Activated T-helper 2 cell treated with anti-CD3 and anti-CD28 coated beads, Interferon-gamma antibody, Interleukin-2, Interleukin-4, amounts not matched to agents 10 μg/mL and 5 μg/mL and 100 μg/mL, durations not matched to agents 14 hours and 24 hours and 36 hours (primary cell): ENCODE data around the gene OPCML. TPM values are rescaled to one million over a fixed set of nuclear protein-coding genes. Genes with fewer than 3 reads are reported as not detected.

ENCODE experiments used
- DNase-seq: peaks from one replicate; pipeline ENCODE4 v3.0.0; 2021; ENCODE audit warnings: low spot score
- H3K27ac Mint-ChIP-seq: one replicate; pipeline ENCODE4 v1.8.0; 2021; ENCODE audit warnings: mixed read lengths
- H3K27me3 Mint-ChIP-seq: one replicate; pipeline ENCODE4 v1.8.0; 2021; ENCODE audit warnings: low read depth, mixed read lengths
- H3K36me3 Mint-ChIP-seq: one replicate; pipeline ENCODE4 v1.8.0; 2021; ENCODE audit warnings: low read depth, mixed read lengths
- H3K4me1 Mint-ChIP-seq: one replicate; pipeline ENCODE4 v1.8.0; 2021; ENCODE audit warnings: low read depth, mixed read lengths
- H3K4me3 Mint-ChIP-seq: one replicate; pipeline ENCODE4 v1.8.0; 2021; ENCODE audit warnings: low read depth, mild to moderate bottlenecking, moderate library complexity, mixed read lengths
- H3K9me3 Mint-ChIP-seq: one replicate; pipeline ENCODE4 v1.8.0; 2021; ENCODE audit warnings: mixed read lengths
- intact Hi-C: fragments of 100-400 bp; cut with micrococcal nuclease; formaldehyde crosslinking; loops from one replicate; pipeline ENCODE4 v1.15.1; 2023
- total RNA-seq: library from RNA; stranded (reverse); gene quantifications from 2 replicates; pipeline ENCODE4 v1.2.3, GENCODE V29; 2022

OPCML gene
- total RNA-seq, 1 donor from 2014 or later = not detected

DNA sequence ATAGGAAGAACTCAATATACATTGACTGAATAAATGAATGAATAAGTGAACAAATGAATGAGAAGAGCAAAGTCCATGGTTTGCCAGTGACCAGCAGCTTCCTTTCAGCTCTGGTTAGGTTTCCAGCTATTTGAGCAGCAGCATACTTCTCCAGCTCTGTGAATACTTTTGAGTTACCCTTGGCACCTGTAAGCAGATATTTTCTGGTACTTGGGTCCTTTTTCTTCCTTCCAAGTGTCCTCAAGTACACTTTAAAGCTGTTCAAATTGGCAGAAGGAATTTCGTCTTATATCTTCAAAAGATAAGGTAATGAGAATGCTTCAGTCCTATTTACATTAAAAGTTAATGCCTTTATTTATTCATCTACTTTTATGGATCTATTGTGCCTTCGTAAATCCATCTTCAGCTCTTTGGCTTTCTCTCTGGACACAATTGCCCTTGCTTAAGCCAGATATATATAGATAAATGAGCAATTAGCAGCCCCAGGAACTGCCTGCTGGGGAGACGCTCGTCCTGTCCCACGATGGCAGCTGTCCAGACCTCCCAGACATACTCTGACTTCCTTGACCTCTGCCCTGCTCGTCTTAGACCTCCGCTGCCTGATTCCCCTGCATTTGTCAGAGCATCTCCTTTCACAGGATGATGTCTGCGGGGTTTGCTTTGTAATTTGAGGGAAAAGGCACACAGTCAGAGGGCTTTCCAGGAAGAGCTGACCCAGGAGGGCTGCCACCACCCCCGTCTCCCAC, 926.3 kb downstream of the OPCML start:
- Mint-ChIP-seq H3K27me3 (no peaks in the 10 kb centered on the region), H3K36me3 (no peaks in the 10 kb centered on the region), H3K4me3 (no peak overlapping the region), H3K9me3 (peaks cover 3% of the 10 kb centered on the region), H3K4me1 (no peaks in the 10 kb centered on the region), H3K27ac (no peak overlapping the region)
- intact Hi-C loops = no loop called here
- DNase-seq = no peak

DNA sequence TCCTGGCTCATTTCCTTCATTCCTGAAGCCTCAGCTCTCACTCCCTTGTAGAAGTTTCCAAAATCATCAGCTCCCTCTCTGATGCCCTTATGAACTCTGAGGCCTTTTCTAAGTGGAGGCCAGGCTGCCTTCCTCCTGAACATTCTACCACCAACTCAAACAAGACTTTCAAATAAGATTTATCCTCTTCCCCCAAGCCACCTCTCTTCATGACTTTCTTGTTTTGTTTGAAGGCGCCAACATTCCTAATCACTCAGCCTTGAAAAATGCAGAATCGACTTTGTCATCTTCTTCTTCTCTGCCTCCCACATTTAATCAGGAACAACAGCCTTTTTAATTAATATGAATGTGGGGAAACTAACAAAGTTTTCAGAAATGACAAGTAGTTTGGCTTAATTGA, 927.9 kb downstream of the OPCML start:
- no peak overlapping the region for H3K27ac Mint-ChIP-seq
- no peak for DNase-seq
- no peak overlapping the region for H3K4me3 Mint-ChIP-seq
- no peaks in the 10 kb centered on the region for H3K27me3 Mint-ChIP-seq
- intact Hi-C loops = no loop called here
- no peaks in the 10 kb centered on the region for H3K4me1 Mint-ChIP-seq
- no peaks in the 10 kb centered on the region for H3K36me3 Mint-ChIP-seq
- H3K9me3 Mint-ChIP-seq = peaks cover 3% of the 10 kb centered on the region

DNA sequence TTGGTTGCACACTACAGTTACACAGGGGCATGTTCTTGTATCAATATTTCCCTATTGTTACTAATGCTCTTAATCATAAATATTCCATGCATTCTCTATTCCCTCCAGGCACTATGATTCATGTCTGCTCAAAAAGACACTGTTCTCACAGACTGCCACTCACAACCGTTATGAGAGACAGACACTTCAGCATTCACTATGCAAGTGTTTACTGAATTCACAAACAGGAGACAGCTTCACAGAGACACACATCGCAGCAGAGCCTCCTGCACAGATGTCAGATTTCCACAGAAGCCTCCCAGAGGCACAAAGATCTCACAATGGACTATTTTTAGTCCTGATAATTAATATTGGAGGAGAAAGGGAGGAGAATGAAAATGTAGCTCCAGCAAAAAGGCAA, 930.4 kb downstream of the OPCML start:
- Mint-ChIP-seq H3K9me3 (peaks cover 3% of the 10 kb centered on the region), H3K27me3 (no peaks in the 10 kb centered on the region), H3K4me3 (no peak overlapping the region), H3K27ac (no peak overlapping the region), H3K36me3 (no peaks in the 10 kb centered on the region), H3K4me1 (no peaks in the 10 kb centered on the region)
- no peak for DNase-seq
- intact Hi-C loops = no loop called here

DNA sequence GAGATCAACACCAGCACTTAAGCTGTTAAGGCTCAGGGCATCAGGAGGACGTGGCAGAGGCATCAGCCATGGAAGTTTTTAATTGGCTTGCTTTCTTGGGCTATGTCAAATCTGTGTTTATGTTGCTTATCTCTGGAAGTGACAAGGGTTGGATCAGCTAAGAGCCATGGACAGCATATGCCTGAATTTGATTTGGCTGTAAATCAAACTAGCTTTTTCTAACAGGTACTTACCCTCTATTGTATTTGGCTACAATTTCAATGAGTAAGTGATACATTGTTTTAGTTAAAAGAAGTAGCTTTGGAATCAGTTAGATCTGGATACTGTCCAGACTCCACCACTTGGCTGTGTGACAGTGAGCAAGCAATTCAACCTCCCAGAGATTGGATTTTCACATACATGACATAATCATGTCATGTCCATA, 936.6 kb downstream of the OPCML start:
- Mint-ChIP-seq H3K4me3 (no peak overlapping the region), H3K27me3 (no peaks in the 10 kb centered on the region), H3K36me3 (no peaks in the 10 kb centered on the region), H3K27ac (no peak overlapping the region), H3K9me3 (peaks cover 5% of the 10 kb centered on the region), H3K4me1 (no peaks in the 10 kb centered on the region)
- intact Hi-C loops = no loop called here
- no peak for DNase-seq

DNA sequence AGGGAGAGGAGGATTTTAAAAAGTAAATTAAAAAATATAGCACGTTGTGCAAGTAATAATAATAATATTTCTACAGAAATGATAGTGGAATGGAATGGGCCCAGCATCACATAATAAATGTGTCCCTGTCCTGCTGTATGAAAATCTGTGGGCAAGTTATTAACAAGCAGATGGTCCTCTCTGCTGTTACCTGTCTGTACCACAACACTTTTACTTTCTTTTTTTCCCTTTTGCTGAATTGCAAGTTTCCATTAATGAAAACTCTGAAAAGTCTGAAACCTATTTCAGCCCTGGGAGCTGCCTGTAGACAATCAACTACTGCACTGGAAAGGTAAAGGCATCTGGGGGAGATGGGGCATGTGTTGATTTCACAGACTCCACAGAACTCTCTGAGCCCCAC, 937.1 kb downstream of the OPCML start:
- H3K4me1 Mint-ChIP-seq = no peaks in the 10 kb centered on the region
- intact Hi-C loops = no loop called here
- H3K36me3 Mint-ChIP-seq = no peaks in the 10 kb centered on the region
- no peak for DNase-seq
- H3K27me3 Mint-ChIP-seq = no peaks in the 10 kb centered on the region
- no peak overlapping the region for H3K4me3 Mint-ChIP-seq
- H3K9me3 Mint-ChIP-seq = peaks cover 5% of the 10 kb centered on the region
- H3K27ac Mint-ChIP-seq = no peak overlapping the region

DNA sequence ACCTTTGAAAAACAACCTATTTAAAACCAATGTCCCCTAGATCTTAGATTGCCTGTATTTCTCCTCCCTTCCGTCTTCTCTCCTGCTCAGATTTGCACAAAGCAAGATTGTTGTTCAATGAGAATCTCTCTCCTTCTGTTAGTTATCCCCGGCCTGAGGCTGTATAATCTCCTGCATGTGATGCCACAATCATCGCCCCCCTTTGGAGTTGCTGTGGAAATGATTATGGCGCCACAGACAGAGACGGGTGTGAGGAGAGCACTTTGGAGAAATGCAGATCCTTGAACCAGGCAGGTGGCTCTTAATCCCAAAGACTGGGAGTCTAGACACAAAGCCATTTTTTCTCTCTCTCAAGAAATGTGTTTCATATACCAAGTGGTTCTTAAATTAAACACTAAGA, 941.3 kb downstream of the OPCML start:
- H3K4me3 Mint-ChIP-seq = no peak overlapping the region
- H3K9me3 Mint-ChIP-seq = peaks cover 12% of the 10 kb centered on the region
- H3K27me3 Mint-ChIP-seq = no peaks in the 10 kb centered on the region
- no peaks in the 10 kb centered on the region for H3K4me1 Mint-ChIP-seq
- no peaks in the 10 kb centered on the region for H3K36me3 Mint-ChIP-seq
- intact Hi-C loops = no loop called here
- no peak overlapping the region for H3K27ac Mint-ChIP-seq
- no peak for DNase-seq

DNA sequence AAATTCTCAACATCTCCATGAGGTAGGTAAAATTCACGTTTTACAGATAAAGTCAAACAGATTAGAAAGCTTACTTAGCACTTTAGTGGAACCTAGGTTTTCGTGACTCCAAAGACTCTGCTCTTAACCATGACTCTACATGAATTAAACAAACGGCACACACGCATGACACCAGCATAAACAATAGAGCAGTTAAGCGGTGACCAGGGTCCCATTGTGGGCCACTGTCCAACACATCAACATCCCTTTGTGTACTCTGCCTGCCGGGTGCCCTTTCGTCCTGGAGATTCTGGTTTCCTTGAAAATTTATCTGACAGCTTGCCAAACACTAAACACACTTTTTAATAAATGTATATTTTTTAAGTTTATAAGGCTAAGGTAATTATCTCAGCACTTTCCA, 941.7 kb downstream of the OPCML start:
- no peaks in the 10 kb centered on the region for H3K36me3 Mint-ChIP-seq
- no peak for DNase-seq
- intact Hi-C loops = no loop called here
- H3K4me3 Mint-ChIP-seq = no peak overlapping the region
- no peaks in the 10 kb centered on the region for H3K4me1 Mint-ChIP-seq
- peaks cover 12% of the 10 kb centered on the region for H3K9me3 Mint-ChIP-seq
- H3K27ac Mint-ChIP-seq = no peak overlapping the region
- H3K27me3 Mint-ChIP-seq = no peaks in the 10 kb centered on the region

DNA sequence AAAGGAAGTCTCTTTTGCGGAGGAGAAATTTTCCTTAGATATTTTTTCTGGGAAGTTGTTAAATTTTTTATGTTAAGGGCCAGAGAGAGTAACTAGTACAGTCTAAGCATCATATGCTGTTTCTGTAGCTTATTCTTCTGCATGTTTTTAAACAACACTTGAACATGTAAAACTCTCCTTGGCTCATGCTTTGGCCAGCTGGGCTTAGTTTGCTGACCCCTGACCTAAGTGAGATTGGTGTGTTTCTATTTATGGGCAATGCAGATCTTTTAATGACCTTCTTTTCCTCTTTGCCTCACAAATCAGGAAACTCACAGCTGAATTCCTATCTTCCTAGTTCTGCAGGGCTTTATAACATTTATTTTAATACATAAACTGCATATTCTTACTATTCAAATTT, 942.5 kb downstream of the OPCML start:
- Mint-ChIP-seq H3K4me1 (no peaks in the 10 kb centered on the region), H3K27ac (no peak overlapping the region), H3K27me3 (no peaks in the 10 kb centered on the region), H3K9me3 (peaks cover 12% of the 10 kb centered on the region), H3K4me3 (no peak overlapping the region), H3K36me3 (no peaks in the 10 kb centered on the region)
- no peak for DNase-seq
- intact Hi-C loops = no loop called here

DNA sequence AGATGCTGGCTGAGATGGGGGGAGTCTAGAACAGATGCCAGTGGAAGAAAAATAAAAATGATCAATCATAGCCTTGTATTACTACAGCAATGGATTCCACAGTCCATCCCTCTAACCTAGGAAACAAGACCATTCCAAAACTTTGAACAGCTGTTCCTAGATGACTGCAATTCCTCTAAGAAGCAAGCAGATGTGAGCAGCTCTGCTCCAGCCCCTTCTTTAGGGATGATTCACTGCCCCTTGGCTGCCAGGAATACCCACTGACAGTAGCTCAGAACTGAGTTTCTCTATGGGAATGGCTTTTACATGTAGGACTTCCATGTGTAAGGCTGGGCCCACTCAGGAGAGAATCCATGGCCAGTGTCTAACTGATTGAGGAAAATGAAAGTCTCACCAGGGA, 943.9 kb downstream of the OPCML start:
- H3K36me3 Mint-ChIP-seq = no peaks in the 10 kb centered on the region
- no peaks in the 10 kb centered on the region for H3K27me3 Mint-ChIP-seq
- peaks cover 12% of the 10 kb centered on the region for H3K9me3 Mint-ChIP-seq
- H3K4me3 Mint-ChIP-seq = no peak overlapping the region
- no peak overlapping the region for H3K27ac Mint-ChIP-seq
- H3K4me1 Mint-ChIP-seq = no peaks in the 10 kb centered on the region
- intact Hi-C loops = no loop called here
- no peak for DNase-seq

DNA sequence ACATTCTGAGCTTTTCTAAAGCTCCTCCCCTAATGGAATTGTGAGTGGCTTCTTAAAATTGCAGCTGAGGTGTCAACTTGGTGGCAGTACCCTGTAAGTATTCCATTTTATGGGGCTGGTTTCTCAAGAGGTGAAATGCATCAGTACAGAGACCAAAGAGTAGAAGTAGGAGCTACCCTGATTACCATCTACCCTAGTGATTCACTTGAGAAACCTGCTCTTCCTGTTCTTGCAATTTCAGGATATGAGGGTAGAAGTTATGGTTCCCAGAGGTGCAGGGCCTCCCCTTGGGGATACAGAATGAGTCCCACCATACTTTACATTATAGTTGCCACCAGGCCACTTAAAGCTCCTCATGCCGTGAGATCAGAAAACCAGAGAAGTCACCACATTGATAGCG, 944.6 kb downstream of the OPCML start:
- intact Hi-C loops = no loop called here
- Mint-ChIP-seq H3K4me3 (no peak overlapping the region), H3K27ac (no peak overlapping the region)

DNA sequence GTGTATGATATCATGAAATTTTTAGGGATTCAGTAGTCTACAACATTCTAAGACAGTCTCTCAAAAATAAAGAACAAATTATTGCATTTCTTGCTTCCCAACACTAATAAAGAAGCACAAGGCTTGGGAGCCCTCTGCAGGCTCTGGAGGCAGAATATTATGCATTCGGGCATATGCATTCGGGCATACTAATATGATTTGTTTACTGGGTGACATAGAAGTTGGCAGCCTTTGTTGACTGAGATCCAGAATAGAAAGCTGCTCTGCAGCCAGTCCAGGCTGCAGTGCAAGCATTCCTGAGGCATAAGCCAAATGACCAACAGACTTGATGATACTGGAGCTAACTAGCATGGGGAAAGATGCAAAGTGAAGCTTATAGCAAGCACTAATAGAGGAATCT, 945.5 kb downstream of the OPCML start:
- no peak overlapping the region for H3K27ac Mint-ChIP-seq
- no peaks in the 10 kb centered on the region for H3K36me3 Mint-ChIP-seq
- H3K27me3 Mint-ChIP-seq = no peaks in the 10 kb centered on the region
- H3K9me3 Mint-ChIP-seq = peaks cover 9% of the 10 kb centered on the region
- H3K4me1 Mint-ChIP-seq = no peaks in the 10 kb centered on the region
- no peak for DNase-seq
- no peak overlapping the region for H3K4me3 Mint-ChIP-seq
- intact Hi-C loops = no loop called here

More for the DNA sequence above, 944.6 kb downstream of the OPCML start:
- no peak for DNase-seq
- Mint-ChIP-seq H3K4me1 (no peaks in the 10 kb centered on the region), H3K27me3 (no peaks in the 10 kb centered on the region), H3K36me3 (no peaks in the 10 kb centered on the region), H3K9me3 (peaks cover 12% of the 10 kb centered on the region)

DNA sequence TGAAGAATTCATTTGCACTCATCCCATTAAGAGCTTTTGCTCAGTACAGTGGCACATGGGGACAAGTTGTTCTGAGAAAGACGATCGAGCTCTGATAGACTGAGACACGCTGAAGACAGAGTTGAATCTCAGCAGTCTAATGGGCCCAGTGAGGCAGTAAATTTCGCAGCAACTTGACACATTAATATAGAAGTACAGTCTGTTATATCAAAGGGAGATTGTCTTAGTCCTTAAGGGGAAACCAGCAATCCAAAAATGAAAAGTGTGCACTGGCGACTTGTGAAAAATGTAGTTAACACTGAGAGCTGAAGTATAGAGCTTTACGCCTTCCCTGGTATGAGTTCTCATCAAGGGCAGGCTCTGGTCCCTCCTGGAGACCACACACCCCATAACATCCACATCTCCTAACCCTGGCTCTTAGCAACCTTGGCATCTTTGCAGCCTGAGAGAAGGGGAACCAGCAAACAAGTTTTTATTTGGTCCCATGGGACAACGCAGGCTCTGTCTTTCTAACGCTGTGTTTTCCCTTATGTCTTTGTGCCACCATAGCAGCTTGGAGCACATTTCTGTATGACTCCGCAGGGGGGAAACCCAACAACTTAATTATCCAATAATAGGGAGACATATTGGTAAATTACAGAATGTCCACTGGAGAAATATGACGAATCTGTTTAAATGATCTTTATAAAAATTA, 952.5 kb downstream of the OPCML start:
- H3K4me1 Mint-ChIP-seq = no peaks in the 10 kb centered on the region
- no peak overlapping the region for H3K4me3 Mint-ChIP-seq
- DNase-seq = no peak
- H3K27ac Mint-ChIP-seq = no peak overlapping the region
- H3K27me3 Mint-ChIP-seq = no peaks in the 10 kb centered on the region
- H3K9me3 Mint-ChIP-seq = peaks cover 7% of the 10 kb centered on the region
- no peaks in the 10 kb centered on the region for H3K36me3 Mint-ChIP-seq
- intact Hi-C loops = no loop called here

DNA sequence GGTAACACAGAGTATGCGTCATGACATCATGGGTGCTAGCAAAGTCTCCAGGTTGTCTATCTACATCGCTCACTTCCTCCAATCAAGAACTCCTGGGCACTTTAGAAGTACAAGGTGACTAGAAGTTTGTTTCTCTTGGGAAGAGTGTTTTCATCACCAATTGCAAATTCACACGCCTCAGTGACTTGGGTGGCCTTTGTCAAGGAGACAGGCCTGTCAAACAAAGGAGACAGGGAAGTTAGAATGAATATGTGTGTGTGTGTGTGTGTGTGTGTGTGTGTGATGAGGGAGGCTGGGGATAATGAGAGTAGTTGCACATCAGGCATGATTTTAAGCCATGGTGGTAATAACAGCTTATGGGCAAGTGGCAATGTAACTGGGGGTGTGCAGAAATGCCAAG, 953.2 kb downstream of the OPCML start:
- no peaks in the 10 kb centered on the region for H3K27me3 Mint-ChIP-seq
- no peaks in the 10 kb centered on the region for H3K36me3 Mint-ChIP-seq
- peaks cover 9% of the 10 kb centered on the region for H3K9me3 Mint-ChIP-seq
- no peaks in the 10 kb centered on the region for H3K4me1 Mint-ChIP-seq
- no peak for DNase-seq
- H3K4me3 Mint-ChIP-seq = no peak overlapping the region
- H3K27ac Mint-ChIP-seq = no peak overlapping the region
- intact Hi-C loops = no loop called here
